ENCODE measurements around the gene FAM200B.

FAM200B gene

GRCh38 chr4:15683143-15683495, 1.5 kb downstream of the FAM200B start:
- no peak for TF ChIP-seq CTCF (IDR thresholded peaks at IDR 0.05; ENCODE audit: low read depth, low read length, poor library complexity, severe bottlenecking)
- no peak for TF ChIP-seq EZH2phosphoT487 (IDR thresholded peaks at IDR 0.05; ENCODE audit: borderline replicate concordance, low read length)

GRCh38 chr4:15684498-15684897, 2.9 kb downstream of the FAM200B start:
- H3K79me2 ChIP-seq (ENCODE audit: control insufficient read depth, low read length): peaks cover 56% of the 10 kb centered on the region
- H3K27me3 ChIP-seq (ENCODE audit: control insufficient read depth, low read length): no peaks in the 10 kb centered on the region
- no peak overlapping the region for H3K4me3 ChIP-seq (ENCODE audit: low read length)
- no peaks in the 10 kb centered on the region for H4K20me1 ChIP-seq (ENCODE audit: control insufficient read depth, insufficient read depth, low read depth, low read length)
- H3F3A ChIP-seq (ENCODE audit: control insufficient read depth, insufficient read depth): no peaks in the 10 kb centered on the region; the same call in 1 of the 2 replicates
- H3K36me3 ChIP-seq (ENCODE audit: control insufficient read depth, low read length): peaks cover 67% of the 10 kb centered on the region
- no peaks in the 10 kb centered on the region for H3K9me2 ChIP-seq (replicated peaks; ENCODE audit: control insufficient read depth, low read length)
- H3K9me3 ChIP-seq (ENCODE audit: control insufficient read depth, insufficient read depth, low read length): no peaks in the 10 kb centered on the region
- H3K27ac ChIP-seq (ENCODE audit: low read depth, low read length): no peak overlapping the region
- peaks cover 20% of the 10 kb centered on the region for H3K4me1 ChIP-seq (ENCODE audit: control insufficient read depth, low read length)
- H3K4me2 ChIP-seq (ENCODE audit: low read length): no peak overlapping the region
- TF ChIP-seq CTCF (IDR thresholded peaks at IDR 0.05; ENCODE audit: low read depth, low read length, poor library complexity, severe bottlenecking) (no peak), EZH2phosphoT487 (IDR thresholded peaks at IDR 0.05; ENCODE audit: borderline replicate concordance, low read length) (no peak)

More at GRCh38 chr4:15683143-15683495, 1.5 kb downstream of the FAM200B start:
- Histone ChIP-seq H3K9me3 (ENCODE audit: control insufficient read depth, insufficient read depth, low read length) (no peaks in the 10 kb centered on the region), H3K27me3 (ENCODE audit: control insufficient read depth, low read length) (no peaks in the 10 kb centered on the region), H3K79me2 (ENCODE audit: control insufficient read depth, low read length) (peaks cover 70% of the 10 kb centered on the region), H3K9me2 (replicated peaks; ENCODE audit: control insufficient read depth, low read length) (no peaks in the 10 kb centered on the region), H3K4me1 (ENCODE audit: control insufficient read depth, low read length) (peaks cover 33% of the 10 kb centered on the region), H4K20me1 (ENCODE audit: control insufficient read depth, insufficient read depth, low read depth, low read length) (no peaks in the 10 kb centered on the region), H3F3A (ENCODE audit: control insufficient read depth, insufficient read depth) (peaks cover 6% of the 10 kb centered on the region), H3K4me2 (ENCODE audit: low read length) (peak overlapping the region; percentile 70), H3K4me3 (ENCODE audit: low read length) (peak overlapping the region; percentile 90), H3K36me3 (ENCODE audit: control insufficient read depth, low read length) (peaks cover 72% of the 10 kb centered on the region), H3K27ac (ENCODE audit: low read depth, low read length) (no peak overlapping the region)

GRCh38 chr4:15688051-15688450, 6.4 kb downstream of the FAM200B start:
- Histone ChIP-seq H3K27ac (ENCODE audit: low read depth, low read length) (no peak overlapping the region), H3K4me1 (ENCODE audit: control insufficient read depth, low read length) (peaks cover 11% of the 10 kb centered on the region), H3K9me3 (ENCODE audit: control insufficient read depth, insufficient read depth, low read length) (no peaks in the 10 kb centered on the region)

More at GRCh38 chr4:15688051-15688450, 6.4 kb downstream of the FAM200B start:
- H3K79me2 ChIP-seq (ENCODE audit: control insufficient read depth, low read length): peaks cover 22% of the 10 kb centered on the region
- peaks cover 49% of the 10 kb centered on the region for H3K36me3 ChIP-seq (ENCODE audit: control insufficient read depth, low read length)
- H3K4me2 ChIP-seq (ENCODE audit: low read length): no peak overlapping the region
- no peak overlapping the region for H3K4me3 ChIP-seq (ENCODE audit: low read length)
- H4K20me1 ChIP-seq (ENCODE audit: control insufficient read depth, insufficient read depth, low read depth, low read length): no peaks in the 10 kb centered on the region
- H3F3A ChIP-seq (ENCODE audit: control insufficient read depth, insufficient read depth): no peaks in the 10 kb centered on the region; the same call in 1 of the 2 replicates
- no peak for TF ChIP-seq CTCF (IDR thresholded peaks at IDR 0.05; ENCODE audit: low read depth, low read length, poor library complexity, severe bottlenecking)
- TF ChIP-seq EZH2phosphoT487 (IDR thresholded peaks at IDR 0.05; ENCODE audit: borderline replicate concordance, low read length): no peak
- H3K27me3 ChIP-seq (ENCODE audit: control insufficient read depth, low read length): no peaks in the 10 kb centered on the region
- H3K9me2 ChIP-seq (replicated peaks; ENCODE audit: control insufficient read depth, low read length): no peaks in the 10 kb centered on the region
